Heart left ventricle (tissue), 13 donors: ENCODE results near the gene STIP1.

Source experiments
- POLR2A ChIP-seq, 2 donors: fragments of 450-650 bp; IDR thresholded peaks; one replicate each; pipeline ENCODE4 v1.6.1; 2017; ENCODE audit warnings: antibody characterized with exemption in 2 of 2, mild to moderate bottlenecking in 2 of 2, moderate library complexity in 2 of 2
- TF ChIP-seq, protein P1 (sequence below), 12 donors: fragments of 200-600 bp; sonication (generic) in 4 of 12; IDR thresholded peaks; one replicate each; pipeline versions ENCODE4 v1.5.0 to v1.8.0; 2018 to 2022; ENCODE audit warnings: antibody characterized with exemption in 12 of 12, mild to moderate bottlenecking in 5 of 12
- donor health status: ischemic (EF 13 %, LVEDD 7.1; RV severe dilation, severe dysfunction).
- donor health status: DM: no; HTN: yes; CAD: no.
- donor health status: DM: no; HTN: no; CAD: no.
- donor health status: ischemic (EF 25% LVEDD 6.9; RV normal size, moderate dysfunction).
- donor health status: ischemic (EF 25% LVEDD 5.7; RV mildly dilated, moderate dysfunction).
- donor health status: ischemic (EF 35%, LVEDD 5.7; RV mildly dilated, moderate dysfunction).
- donor health status: nonischemic (EF 11% LVEDD 7.7; RV severe dilation, severe dysfunction).
- donor health status: DM: yes; HTN: yes; CAD: no.
- donor health status: PGD.
- donor health status: ischemic (EF 29% LVEDD 5.4; RV normal size, mild dysfunction).
- donor health status: nonischemic (EF 23%, LVEDD 6.1; RV moderate dilation, normal function).

DNA sequence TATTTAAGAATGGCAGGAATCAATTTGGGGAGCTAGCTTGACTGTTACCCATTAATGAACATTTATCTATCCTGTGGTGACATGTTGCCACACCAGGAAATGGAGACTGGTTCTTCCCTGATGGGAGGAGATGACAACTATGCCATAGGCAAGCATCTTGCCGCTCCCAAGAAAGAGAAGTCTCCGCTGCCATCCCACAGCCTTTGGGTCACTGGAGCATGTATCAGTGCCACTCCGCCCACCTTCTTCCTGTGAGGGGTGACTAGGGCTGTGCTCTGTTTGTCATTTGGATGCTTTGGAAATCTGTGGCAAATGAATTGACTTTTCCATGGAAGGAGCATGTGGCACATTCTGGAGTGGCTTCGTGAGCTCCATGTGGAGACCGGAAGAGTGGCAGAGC is 6.5 kb downstream of the STIP1 start:
- no peak for TF ChIP-seq POLR2A (IDR thresholded peaks at IDR 0.05)
- TF ChIP-seq, protein P1, sequence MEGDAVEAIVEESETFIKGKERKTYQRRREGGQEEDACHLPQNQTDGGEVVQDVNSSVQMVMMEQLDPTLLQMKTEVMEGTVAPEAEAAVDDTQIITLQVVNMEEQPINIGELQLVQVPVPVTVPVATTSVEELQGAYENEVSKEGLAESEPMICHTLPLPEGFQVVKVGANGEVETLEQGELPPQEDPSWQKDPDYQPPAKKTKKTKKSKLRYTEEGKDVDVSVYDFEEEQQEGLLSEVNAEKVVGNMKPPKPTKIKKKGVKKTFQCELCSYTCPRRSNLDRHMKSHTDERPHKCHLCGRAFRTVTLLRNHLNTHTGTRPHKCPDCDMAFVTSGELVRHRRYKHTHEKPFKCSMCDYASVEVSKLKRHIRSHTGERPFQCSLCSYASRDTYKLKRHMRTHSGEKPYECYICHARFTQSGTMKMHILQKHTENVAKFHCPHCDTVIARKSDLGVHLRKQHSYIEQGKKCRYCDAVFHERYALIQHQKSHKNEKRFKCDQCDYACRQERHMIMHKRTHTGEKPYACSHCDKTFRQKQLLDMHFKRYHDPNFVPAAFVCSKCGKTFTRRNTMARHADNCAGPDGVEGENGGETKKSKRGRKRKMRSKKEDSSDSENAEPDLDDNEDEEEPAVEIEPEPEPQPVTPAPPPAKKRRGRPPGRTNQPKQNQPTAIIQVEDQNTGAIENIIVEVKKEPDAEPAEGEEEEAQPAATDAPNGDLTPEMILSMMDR (IDR thresholded peaks at IDR 0.05): no peak
